Anterior cingulate cortex (tissue), 58 donors: ENCODE results near the gene DENND1A.
"Not testable (repeated sequence)": the region's sequence is repeated elsewhere in the genome, so short reads cannot be mapped to it uniquely, and the experiment has no call there.

Experiments
- DNase-seq, 58 donors: peaks; one replicate each; lab custom pipeline; 2025; lab: John Stamatoyannopoulos, UW

Gene DENND1A

GRCh38 chr9:123411191-123411590, 518.7 kb downstream of the DENND1A start:
- no peak for DNase-seq

- no peak for DNase-seq
Observed at GRCh38 chr9:123410281-123410910, 519.5 kb downstream of the DENND1A start.

DNA sequence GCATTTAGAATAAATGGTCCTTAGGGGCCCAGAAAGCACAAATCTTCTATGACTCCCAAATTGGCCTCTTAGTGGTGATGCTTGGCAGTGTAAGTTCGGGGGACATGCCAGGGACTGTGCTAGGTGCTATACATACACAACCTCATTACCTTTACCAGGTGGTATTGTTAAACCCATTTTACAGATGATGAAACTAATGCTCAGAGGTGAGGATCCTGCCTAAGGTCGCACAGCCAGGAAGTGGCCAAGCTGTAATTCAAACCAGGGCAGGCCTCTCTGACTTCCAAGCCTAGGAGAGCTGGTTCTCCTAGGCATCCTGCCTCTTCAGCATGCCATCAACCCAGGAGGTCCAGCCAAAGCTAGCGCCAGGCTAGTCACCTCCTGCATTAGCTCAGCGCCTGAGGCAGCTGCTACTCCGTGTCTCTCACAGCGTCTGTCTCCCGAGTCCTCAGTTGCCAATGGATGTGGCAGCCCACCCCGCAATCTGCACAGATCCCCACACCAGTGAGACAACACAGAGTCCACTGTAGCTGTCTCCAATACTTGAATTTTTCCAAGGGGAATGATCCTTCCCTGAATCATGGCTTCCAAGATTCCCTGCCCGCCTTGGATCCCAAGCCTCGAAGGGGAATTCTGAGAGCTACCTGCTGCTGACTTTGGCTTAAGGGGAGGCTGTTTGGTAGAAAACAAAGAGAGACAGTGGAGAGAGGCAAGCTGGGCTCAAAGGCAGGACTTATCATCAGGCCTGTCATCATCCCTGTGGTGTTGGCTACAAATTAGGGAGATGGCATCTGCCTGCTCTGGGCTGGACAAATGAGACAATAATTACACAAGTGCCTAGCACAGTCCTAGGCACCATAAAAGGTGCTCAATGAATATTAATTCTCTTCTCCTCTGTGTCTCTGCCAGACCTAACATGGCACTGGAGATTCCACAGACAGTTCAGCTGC, 521.3 kb downstream of the DENND1A start:
- DNase-seq, result no peak

- no peak for DNase-seq
Observed at GRCh38 chr9:123407217-123407851, 522.6 kb downstream of the DENND1A start.

DNA sequence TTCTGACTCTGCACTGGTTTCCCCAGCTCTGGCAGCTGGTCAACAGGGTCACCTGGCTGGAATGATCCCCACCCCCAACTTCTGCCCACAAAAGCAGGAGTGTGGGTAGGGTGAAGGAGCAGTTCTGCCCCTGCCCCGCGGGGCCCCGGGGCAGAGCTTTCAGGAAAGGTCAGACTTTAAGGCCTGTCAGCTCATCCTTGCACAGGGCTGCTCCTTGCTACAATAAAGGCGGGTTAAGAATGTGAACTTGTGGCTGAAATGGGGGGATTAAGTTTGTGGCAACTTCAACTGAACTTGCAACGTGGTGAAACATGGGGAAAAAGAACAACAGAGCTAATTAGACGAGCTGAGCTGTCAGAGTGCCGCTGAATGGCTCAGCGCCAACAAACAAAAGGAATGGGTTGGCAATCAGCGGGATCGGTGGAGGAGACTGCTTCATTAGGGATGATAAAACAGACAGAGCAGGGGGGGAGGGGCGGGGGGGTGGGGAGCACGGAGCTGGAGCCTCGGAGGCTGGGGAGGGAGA, 523.2 kb downstream of the DENND1A start:
- DNase-seq, result peak in 2 of 58 donors; percentile 20 to 39

DNA sequence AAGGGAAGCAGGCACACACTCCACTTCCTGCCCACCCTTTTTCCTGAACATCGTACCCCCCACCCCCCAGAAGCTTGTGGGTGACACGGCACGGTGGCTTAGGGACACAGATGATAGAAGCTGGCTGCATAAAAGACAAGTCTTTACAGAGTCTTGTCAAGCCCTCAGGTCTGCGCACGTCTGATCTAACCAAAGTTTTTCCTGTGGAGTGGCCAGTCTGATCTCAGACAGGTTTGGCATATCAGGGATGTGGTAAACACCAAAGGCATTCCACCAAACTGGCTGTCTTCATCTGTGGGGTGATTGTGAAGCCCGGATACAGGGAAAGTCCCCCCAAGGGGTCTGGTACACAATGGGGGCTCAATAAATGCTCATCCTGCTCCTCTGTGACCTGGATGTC, 523.9 kb downstream of the DENND1A start:
- DNase-seq, result no peak

DNA sequence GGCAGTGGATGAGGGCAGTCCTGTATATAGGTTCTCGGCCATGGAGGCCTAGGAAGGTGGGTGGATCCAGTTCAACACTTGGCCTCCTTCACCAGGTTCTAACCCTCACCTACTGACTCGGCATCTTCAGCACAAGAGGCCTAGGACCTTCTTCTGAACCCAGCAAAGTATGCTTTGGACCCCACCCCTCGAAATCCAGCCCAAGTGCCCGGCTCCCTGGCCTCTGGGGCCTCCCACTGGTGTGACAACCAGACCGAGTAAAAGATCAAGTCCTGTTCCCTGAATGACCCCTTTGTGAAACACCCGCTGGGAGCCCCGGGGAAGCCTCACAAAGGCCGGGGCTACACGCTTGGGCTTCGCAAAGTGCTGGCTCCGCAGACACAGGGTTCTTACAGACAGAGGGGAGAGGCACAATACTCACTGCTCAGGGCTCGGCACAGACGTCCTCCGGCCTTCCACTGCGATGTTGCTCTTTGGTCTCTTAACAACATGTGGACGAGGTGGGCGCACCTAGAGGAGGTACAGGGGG, 526.9 kb downstream of the DENND1A start:
- DNase-seq, result peak in 6 of 58 donors; percentile 9 to 35 (median 22)

DNA sequence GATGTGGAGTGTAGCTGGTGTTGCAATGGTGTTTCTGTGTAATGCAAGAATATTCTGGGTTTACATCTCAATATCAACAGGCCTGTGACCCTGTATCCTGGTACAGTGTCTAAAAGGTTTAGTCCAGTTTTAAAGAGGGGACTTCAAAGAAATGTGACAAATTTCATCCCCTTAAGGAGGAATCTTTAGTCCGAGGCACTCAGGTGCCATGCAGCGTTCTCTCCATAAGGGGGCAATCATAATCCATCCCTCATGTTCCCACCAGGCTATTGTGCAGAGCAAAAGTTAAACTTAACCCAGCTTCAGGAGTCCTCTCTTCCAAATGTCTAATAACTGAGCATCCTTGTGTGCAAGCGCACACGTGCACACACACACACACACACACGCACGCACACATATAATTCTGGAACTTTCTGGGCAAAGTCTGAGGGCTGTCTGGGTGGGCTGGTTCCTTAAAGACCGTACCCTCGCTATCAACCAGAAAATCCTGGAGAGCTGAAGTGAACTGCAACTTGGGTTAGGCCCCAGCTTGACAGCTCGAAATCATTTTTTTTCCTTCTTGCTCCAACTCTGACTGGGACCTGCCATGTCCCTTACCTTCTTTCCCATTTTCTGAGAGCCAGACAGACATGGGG, 527.9 kb downstream of the DENND1A start:
- peak in 18 of 58 donors; percentile 16 to 63 (median 34) for DNase-seq

- DNase-seq, result no peak
Observed at GRCh38 chr9:123400926-123401503, 528.9 kb downstream of the DENND1A start.

- DNase-seq, result peak in 1 of 58 donors; percentile 22
Observed at GRCh38 chr9:123399803-123400378, 530.0 kb downstream of the DENND1A start.

DNA sequence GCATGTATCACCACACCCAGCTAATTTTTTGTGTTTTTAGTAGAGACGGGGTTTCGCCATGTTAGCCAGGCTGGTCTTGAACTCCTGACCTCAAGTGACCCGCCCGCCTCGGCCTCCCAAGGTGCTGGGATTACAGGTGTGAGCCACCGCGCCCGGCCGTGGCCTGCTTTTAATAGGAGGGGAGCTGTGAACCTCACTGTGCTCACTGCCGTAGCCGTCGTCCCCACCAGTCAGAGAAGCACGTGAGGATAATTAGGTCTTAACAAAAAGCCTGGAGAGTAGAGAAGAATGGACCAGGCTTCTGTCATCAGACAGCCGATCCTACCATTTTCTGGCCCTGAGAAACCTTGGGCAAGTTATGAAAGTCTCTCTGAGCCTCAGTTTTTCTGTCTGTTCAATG, 531.0 kb downstream of the DENND1A start:
- not testable (repeated sequence) for DNase-seq

DNA sequence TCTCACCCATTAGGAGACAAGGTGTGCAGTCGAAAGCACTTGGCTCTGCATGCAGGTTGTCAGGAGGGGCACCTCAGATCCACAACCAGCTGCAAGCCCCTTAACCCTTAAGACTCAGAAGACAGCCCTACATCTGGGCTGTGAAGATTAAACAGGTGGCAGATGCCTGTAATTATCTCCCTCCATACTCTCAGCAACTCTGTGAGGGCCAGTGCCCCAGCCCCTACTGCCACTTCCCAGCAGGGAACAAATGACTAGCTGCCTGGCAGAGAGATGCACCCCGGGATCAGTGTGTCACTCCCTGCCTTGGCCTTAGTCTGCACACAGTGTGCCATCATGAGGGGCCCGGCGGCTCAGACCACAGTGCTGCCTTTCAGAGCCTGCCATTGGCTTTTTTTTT, 532.0 kb downstream of the DENND1A start:
- DNase-seq, result no peak

DNA sequence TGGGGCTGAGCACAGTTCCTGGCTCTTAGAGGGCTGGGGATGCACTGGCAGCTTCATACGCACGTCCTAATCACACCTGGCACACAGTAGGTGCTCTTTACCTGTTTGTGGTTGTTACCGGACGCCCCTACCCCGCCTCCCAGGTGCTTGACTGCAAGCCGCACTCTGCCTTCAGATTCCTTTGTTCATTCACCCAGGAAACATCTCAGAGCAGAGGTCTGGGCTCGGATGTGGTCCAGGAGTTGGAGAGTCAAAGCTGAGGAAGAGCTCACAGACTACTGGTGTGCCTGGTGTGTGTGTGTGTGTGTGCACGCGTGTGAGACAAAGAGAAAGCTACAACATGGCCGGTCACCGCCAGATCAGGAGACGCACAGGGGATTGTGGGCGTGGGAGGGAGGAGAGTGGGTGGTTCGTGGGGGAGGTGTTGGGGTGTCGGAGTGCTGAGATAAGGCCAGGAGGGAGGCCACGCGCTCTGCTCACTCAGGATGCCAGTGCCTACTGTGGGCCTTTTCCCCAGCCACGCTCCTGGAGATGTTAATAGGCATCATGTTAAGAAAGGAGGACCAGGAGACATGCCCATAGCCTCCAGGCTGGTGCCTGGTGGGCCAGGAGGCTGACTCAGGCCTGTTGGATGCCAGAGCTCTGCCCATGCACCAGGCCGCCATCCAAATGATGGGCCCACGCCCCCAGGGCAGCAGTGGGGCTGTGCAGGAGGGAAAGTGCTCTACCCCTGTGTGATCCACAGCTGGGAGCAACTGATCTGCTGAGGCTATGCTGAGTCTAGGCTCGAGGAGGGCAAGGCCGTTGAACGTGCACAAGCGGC, 534.0 kb downstream of the DENND1A start:
- no peak for DNase-seq

GRCh38 chr9:123395276-123395688, 534.6 kb downstream of the DENND1A start:
- DNase-seq, result no peak

- peak in 4 of 58 donors; percentile 12 to 37 (median 24) for DNase-seq
Observed at GRCh38 chr9:123394291-123395235, 535.4 kb downstream of the DENND1A start.

DNA sequence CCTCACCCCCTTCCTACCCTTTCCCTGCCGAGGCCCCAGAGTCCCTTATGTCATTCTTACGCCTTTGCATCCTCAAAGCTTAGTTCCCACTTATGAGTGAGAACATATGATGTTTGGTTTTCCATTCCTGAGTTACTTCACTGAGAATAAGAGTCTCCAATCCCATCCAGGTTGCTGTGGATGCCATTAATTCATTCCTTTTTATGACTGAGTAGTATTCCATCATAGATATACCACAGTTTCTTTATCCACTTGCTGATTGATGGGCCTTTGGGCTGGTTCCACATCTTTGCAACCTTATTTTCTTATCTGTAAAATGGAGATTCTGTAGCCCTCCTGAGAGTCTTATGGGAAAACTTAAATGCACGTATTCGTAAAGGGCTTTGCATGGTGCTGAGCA, 537.1 kb downstream of the DENND1A start:
- no peak for DNase-seq

DNA sequence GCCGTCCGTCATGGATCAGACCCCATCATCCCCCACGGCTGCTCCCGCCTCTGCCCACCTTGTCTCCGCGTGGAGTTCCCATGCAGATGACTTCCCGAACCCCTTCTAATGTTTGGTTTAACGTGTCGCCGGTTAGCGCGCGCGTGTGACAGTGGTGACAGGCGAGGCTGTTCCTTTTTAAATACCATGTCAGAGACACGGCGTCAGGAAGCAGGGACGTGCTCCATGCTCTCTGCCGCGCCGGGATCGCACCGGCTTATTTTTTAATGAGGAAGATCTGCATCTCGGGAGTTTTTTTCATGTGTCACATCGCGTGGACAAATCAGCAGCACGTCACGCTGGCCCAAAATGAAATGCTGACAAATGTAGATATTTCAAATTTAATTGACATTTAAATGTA, 538.0 kb downstream of the DENND1A start:
- no peak for DNase-seq
